Measurements from ENCODE around the gene CDKL1. TPM values are rescaled to one million over a fixed set of nuclear protein-coding genes. Genes with fewer than 3 reads are reported as not detected.

The CDKL1 gene
- polyA plus RNA-seq, 2 of the 4 experiments (the other 2 are of a cell fraction) = 10.2 to 11.0 TPM

DNA sequence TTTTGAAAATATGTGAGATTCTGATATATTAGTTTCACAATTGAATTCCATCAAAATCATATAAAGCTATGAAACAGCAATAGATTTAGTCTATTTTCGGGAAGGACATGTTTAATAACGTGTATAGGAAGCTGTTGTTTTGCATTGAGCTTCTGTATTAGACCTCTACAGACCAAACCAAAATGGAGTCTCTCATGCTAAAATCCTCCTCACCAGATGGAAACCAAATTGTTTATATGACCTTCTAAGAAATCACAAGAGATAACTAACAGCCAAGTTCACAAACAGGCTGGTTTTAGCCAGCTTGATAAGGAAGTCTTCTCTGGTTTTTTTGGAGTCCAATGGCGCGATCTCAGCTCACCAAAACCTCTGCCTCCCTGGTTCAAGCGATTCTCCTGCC, 108.5 kb downstream of the CDKL1 start:
- H3K4me3 ChIP-seq = no peak overlapping the region
- ATAC-seq (no peak), FAIRE-seq (no peak), DNase-seq (ENCODE audit: low read depth in 1 of 2, low spot score in 1 of 2) (no peak)
- no peaks in the 10 kb centered on the region for H3K4me1 ChIP-seq
- ChIA-PET POLR2A (no interaction called here), CTCF (no interaction called here)
- TF ChIP-seq RAD21 (conservative IDR thresholded peaks at IDR 0.05 in 1 of 2, IDR thresholded peaks at IDR 0.05 in 1 of 2) (no peak), RCOR1 (IDR thresholded peaks at IDR 0.05; ENCODE audit: low read depth, low read length) (no peak), ZNF302 (CRISPR knock-in tag; IDR thresholded peaks at IDR 0.05) (no peak), ESRRA (IDR thresholded peaks at IDR 0.05; ENCODE audit: borderline replicate concordance, low read length) (no peak), ZFP36 (IDR thresholded peaks at IDR 0.05; ENCODE audit: borderline replicate concordance, partially characterized antibody) (no peak), RARB (CRISPR knock-in tag; IDR thresholded peaks at IDR 0.05) (no peak), SMC3 (IDR thresholded peaks at IDR 0.05) (no peak), JUN (IDR thresholded peaks at IDR 0.05) (no peak)
- TF ChIP-seq, protein P1, sequence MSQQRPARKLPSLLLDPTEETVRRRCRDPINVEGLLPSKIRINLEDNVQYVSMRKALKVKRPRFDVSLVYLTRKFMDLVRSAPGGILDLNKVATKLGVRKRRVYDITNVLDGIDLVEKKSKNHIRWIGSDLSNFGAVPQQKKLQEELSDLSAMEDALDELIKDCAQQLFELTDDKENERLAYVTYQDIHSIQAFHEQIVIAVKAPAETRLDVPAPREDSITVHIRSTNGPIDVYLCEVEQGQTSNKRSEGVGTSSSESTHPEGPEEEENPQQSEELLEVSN (IDR thresholded peaks at IDR 0.05; ENCODE audit: borderline replicate concordance, low read depth) = no peak
- TF ChIP-seq, protein P2, sequence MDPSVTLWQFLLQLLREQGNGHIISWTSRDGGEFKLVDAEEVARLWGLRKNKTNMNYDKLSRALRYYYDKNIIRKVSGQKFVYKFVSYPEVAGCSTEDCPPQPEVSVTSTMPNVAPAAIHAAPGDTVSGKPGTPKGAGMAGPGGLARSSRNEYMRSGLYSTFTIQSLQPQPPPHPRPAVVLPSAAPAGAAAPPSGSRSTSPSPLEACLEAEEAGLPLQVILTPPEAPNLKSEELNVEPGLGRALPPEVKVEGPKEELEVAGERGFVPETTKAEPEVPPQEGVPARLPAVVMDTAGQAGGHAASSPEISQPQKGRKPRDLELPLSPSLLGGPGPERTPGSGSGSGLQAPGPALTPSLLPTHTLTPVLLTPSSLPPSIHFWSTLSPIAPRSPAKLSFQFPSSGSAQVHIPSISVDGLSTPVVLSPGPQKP (IDR thresholded peaks at IDR 0.05; ENCODE audit: low read depth, low read length) = no peak
- TF ChIP-seq, protein P3, sequence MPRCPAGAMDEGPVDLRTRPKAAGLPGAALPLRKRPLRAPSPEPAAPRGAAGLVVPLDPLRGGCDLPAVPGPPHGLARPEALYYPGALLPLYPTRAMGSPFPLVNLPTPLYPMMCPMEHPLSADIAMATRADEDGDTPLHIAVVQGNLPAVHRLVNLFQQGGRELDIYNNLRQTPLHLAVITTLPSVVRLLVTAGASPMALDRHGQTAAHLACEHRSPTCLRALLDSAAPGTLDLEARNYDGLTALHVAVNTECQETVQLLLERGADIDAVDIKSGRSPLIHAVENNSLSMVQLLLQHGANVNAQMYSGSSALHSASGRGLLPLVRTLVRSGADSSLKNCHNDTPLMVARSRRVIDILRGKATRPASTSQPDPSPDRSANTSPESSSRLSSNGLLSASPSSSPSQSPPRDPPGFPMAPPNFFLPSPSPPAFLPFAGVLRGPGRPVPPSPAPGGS (IDR thresholded peaks at IDR 0.05) = no peak
- H3K27ac ChIP-seq = no peak overlapping the region
- 0 out of 3 replicates have a peak, but pooled peaks cover 3% of the 10 kb centered on the region for H3K9me3 ChIP-seq
- H3K4me2 ChIP-seq = no peak overlapping the region
- 95% methylated on average over 5 of the region's 5 CpGs for WGBS (ENCODE audit: missing lambda C conversion rate)

DNA sequence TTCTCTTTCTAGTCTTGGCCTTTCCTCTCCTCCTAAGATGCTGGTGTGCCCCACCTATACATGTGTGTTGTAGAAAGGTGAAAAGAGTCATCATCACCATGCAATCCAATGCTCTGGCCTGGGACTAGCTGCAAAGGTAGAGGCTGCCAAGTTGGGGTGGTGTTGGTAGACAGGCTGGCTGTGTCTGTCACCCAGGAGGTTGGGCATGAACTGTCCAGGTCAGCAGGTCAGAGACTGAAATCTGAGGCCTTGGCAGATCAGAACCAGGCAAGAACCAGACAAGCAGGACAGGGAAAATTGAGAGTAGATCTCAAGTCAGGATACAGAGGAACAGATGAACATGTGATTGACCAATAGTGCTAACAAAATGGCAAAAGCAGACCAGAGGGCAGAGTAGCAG, 110.8 kb downstream of the CDKL1 start:
- FAIRE-seq (no peak), DNase-seq (ENCODE audit: low read depth in 1 of 2, low spot score in 1 of 2) (no peak), ATAC-seq (no peak)
- Histone ChIP-seq H3K4me3 (no peak overlapping the region), H3K9me3 (no peaks in the 10 kb centered on the region), H3K27ac (no peak overlapping the region), H3K4me1 (no peaks in the 10 kb centered on the region), H3K4me2 (no peak overlapping the region)
- ChIA-PET POLR2A (no interaction called here), CTCF (interaction anchor here (0.6 kb wide), 1 partner anchor 66 kb away, joined by 3 read pairs; no protein-coding TSS in a partner anchor)
- no peak for TF ChIP-seq POLR2AphosphoS2 (conservative IDR thresholded peaks at IDR 0.05; ENCODE audit: low read length)
- TF ChIP-seq PHF8 (IDR thresholded peaks at IDR 0.05; ENCODE audit: borderline replicate concordance, low read depth) = no peak
- TF ChIP-seq HEYL (CRISPR knock-in tag; IDR thresholded peaks at IDR 0.05) = no peak
- TF ChIP-seq, protein P4, sequence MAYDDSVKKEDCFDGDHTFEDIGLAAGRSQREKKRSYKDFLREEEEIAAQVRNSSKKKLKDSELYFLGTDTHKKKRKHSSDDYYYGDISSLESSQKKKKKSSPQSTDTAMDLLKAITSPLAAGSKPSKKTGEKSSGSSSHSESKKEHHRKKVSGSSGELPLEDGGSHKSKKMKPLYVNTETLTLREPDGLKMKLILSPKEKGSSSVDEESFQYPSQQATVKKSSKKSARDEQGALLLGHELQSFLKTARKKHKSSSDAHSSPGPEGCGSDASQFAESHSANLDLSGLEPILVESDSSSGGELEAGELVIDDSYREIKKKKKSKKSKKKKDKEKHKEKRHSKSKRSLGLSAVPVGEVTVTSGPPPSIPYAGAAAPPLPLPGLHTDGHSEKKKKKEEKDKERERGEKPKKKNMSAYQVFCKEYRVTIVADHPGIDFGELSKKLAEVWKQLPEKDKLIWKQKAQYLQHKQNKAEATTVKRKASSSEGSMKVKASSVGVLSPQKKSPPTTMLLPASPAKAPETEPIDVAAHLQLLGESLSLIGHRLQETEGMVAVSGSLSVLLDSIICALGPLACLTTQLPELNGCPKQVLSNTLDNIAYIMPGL (CRISPR knock-in tag; IDR thresholded peaks at IDR 0.05; ENCODE audit: borderline replicate concordance) = no peak
- TF ChIP-seq BHLHE40 (IDR thresholded peaks at IDR 0.05; ENCODE audit: low read depth, low read length) = no peak
- no peak for TF ChIP-seq FOSB (CRISPR knock-in tag; IDR thresholded peaks at IDR 0.05)
- TF ChIP-seq HOXA7 (CRISPR knock-in tag; IDR thresholded peaks at IDR 0.05) = no peak
- no peak for TF ChIP-seq TP53 (CRISPR knock-in tag; IDR thresholded peaks at IDR 0.05)
- no peak for TF ChIP-seq HDAC2 (IDR thresholded peaks at IDR 0.05)
- no peak for TF ChIP-seq ZC3H11A (IDR thresholded peaks at IDR 0.05)
- no peak for TF ChIP-seq JUNB (IDR thresholded peaks at IDR 0.05)
- no peak for TF ChIP-seq CBX2 (IDR thresholded peaks at IDR 0.05; ENCODE audit: borderline replicate concordance, low read depth)
- TF ChIP-seq TFCP2L1 (CRISPR knock-in tag; IDR thresholded peaks at IDR 0.05) = no peak
- no peak for TF ChIP-seq EHF (CRISPR knock-in tag; IDR thresholded peaks at IDR 0.05)
- TF ChIP-seq RAD21 (conservative IDR thresholded peaks at IDR 0.05 in 1 of 2, IDR thresholded peaks at IDR 0.05 in 1 of 2) = no peak
- no peak for TF ChIP-seq CBX8 (IDR thresholded peaks at IDR 0.05)

Small RNA genes lying within 50 kb of the gene (small RNA-seq; reads per million reads assigned to genes)
- gene MIR4504 = 0 to 25.6 (median 3.7) reads per million in 6 experiments

Other genes starting within 250 kb of the CDKL1 start
- 21.4 and 23.0 TPM in 2 replicates for gene SOS2, start 165.3 kb downstream of the CDKL1 start, polyA plus RNA-seq (2011; rRNA removed)
- gene SOS2, start 165.3 kb downstream of the CDKL1 start, polyA plus RNA-seq (2017; fragmentation: RNase III; extraction: RNeasy Plus Mini Kit Qiagen cat#74134 plus additional on column Dnase treatment) = 9.2 to 10.1 TPM (median 9.6 TPM) in 3 replicates
- 12.6 and 14.5 TPM in 2 replicates for gene L2HGDH, start 84.7 kb downstream of the CDKL1 start, polyA plus RNA-seq (2011; rRNA removed)
- 17.4 to 18.1 TPM (median 18.0 TPM) in 3 replicates for gene L2HGDH, start 84.7 kb downstream of the CDKL1 start, polyA plus RNA-seq (2017; fragmentation: RNase III; extraction: RNeasy Plus Mini Kit Qiagen cat#74134 plus additional on column Dnase treatment)
- 15.2 and 24.6 TPM in 2 replicates for gene DMAC2L, start 84.6 kb downstream of the CDKL1 start, polyA plus RNA-seq (2011; rRNA removed)
- gene DMAC2L, start 84.6 kb downstream of the CDKL1 start, polyA plus RNA-seq (2017; fragmentation: RNase III; extraction: RNeasy Plus Mini Kit Qiagen cat#74134 plus additional on column Dnase treatment) = 10.0 to 15.2 TPM (median 14.0 TPM) in 3 replicates
- gene MAP4K5, start 135.7 kb upstream of the CDKL1 start, polyA plus RNA-seq (2011; rRNA removed) = 18.7 and 20.0 TPM in 2 replicates
- gene MAP4K5, start 135.7 kb upstream of the CDKL1 start, polyA plus RNA-seq (2017; fragmentation: RNase III; extraction: RNeasy Plus Mini Kit Qiagen cat#74134 plus additional on column Dnase treatment) = 28.8 to 32.9 TPM (median 30.8 TPM) in 3 replicates
- gene ATL1, start 163.3 kb upstream of the CDKL1 start, polyA plus RNA-seq (2011; rRNA removed) = 4.4 and 4.7 TPM in 2 replicates
- 4.2 to 6.6 TPM (median 5.1 TPM) in 3 replicates for gene ATL1, start 163.3 kb upstream of the CDKL1 start, polyA plus RNA-seq (2017; fragmentation: RNase III; extraction: RNeasy Plus Mini Kit Qiagen cat#74134 plus additional on column Dnase treatment)